ENCODE measurements around the gene ENTHD1. TPM values are rescaled to one million over a fixed set of nuclear protein-coding genes. Genes with fewer than 3 reads are reported as not detected.

Gene ENTHD1
- total RNA-seq, 1 experiment from 2014 or later, result not detected

- CTCF ChIA-PET, result no interaction called here
Measured at GRCh38 chr22:39765661-39766060, 127.9 kb downstream of the ENTHD1 start.

DNA sequence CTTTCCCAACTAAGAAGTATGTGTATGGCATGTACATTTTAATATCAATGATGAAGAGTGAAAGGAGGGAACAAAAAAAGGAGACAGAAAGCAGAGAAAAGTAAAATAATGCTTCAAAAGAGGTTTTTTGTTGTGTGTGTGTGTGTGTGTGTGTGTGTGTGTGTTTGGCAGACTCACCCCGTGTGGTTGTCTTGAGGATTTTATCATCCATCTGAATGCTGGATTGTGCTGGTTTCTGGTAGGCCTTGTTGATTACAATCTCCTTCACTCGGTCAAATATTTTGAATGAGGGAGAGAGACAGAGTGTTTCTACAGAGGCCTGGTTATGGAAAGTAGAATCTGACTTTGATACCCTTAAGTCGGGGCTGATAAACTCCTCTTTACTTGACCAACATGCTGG is 128.5 kb downstream of the ENTHD1 start:
- Mint-ChIP-seq H3K9me3 (ENCODE audit: unreplicated experiment) (peaks cover 9% of the 10 kb centered on the region), H3K4me1 (ENCODE audit: low read depth, unreplicated experiment) (no peaks in the 10 kb centered on the region), H3K27me3 (ENCODE audit: insufficient read depth, unreplicated experiment) (peaks cover 23% of the 10 kb centered on the region), H3K4me3 (ENCODE audit: unreplicated experiment) (no peak overlapping the region), H3K36me3 (ENCODE audit: insufficient read depth, unreplicated experiment) (no peaks in the 10 kb centered on the region), H3K27ac (ENCODE audit: unreplicated experiment) (no peak overlapping the region)
- H3K4me1 ChIP-seq, result no peaks in the 10 kb centered on the region
- H3K36me3 ChIP-seq (ENCODE audit: control insufficient read depth, insufficient read depth, low read length), result no peaks in the 10 kb centered on the region
- DNase-seq, result no peak
- TF ChIP-seq, protein P1, sequence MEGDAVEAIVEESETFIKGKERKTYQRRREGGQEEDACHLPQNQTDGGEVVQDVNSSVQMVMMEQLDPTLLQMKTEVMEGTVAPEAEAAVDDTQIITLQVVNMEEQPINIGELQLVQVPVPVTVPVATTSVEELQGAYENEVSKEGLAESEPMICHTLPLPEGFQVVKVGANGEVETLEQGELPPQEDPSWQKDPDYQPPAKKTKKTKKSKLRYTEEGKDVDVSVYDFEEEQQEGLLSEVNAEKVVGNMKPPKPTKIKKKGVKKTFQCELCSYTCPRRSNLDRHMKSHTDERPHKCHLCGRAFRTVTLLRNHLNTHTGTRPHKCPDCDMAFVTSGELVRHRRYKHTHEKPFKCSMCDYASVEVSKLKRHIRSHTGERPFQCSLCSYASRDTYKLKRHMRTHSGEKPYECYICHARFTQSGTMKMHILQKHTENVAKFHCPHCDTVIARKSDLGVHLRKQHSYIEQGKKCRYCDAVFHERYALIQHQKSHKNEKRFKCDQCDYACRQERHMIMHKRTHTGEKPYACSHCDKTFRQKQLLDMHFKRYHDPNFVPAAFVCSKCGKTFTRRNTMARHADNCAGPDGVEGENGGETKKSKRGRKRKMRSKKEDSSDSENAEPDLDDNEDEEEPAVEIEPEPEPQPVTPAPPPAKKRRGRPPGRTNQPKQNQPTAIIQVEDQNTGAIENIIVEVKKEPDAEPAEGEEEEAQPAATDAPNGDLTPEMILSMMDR (IDR thresholded peaks at IDR 0.05; ENCODE audit: insufficient read depth in 1 of 2, low read depth in 1 of 2, low read length in 1 of 2, severe bottlenecking in 1 of 2, unreplicated experiment in 1 of 2), result no peak
- no peak overlapping the region for H3K4me3 ChIP-seq (ENCODE audit: low read depth, low read length)
- intact Hi-C loops (cut with micrococcal nuclease; ENCODE audit: unreplicated experiment), result no loop called here
- ChIA-PET POLR2A (no interaction called here), CTCF (no interaction called here)
- no TSS peak for BruUV-seq (replicated peaks)
- H3K27me3 ChIP-seq (replicated peaks; ENCODE audit: control insufficient read depth, insufficient read depth, low read length), result no peaks in the 10 kb centered on the region
- no peaks in the 10 kb centered on the region for H3K9me3 ChIP-seq

More at GRCh38 chr22:39765661-39766060, 127.9 kb downstream of the ENTHD1 start:
- DNase-seq, result no peak
- Histone ChIP-seq H3K9me3 (no peaks in the 10 kb centered on the region), H3K4me3 (ENCODE audit: low read depth, low read length) (no peak overlapping the region), H3K27me3 (replicated peaks; ENCODE audit: control insufficient read depth, insufficient read depth, low read length) (no peaks in the 10 kb centered on the region), H3K4me1 (no peaks in the 10 kb centered on the region), H3K36me3 (ENCODE audit: control insufficient read depth, insufficient read depth, low read length) (no peaks in the 10 kb centered on the region)
- peaks cover 9% of the 10 kb centered on the region for H3K9me3 Mint-ChIP-seq (ENCODE audit: unreplicated experiment)
- intact Hi-C loops (cut with micrococcal nuclease; ENCODE audit: unreplicated experiment), result no loop called here
- no peaks in the 10 kb centered on the region for H3K36me3 Mint-ChIP-seq (ENCODE audit: insufficient read depth, unreplicated experiment)
- no TSS peak for BruUV-seq (replicated peaks)
- POLR2A ChIA-PET, result no interaction called here
- no peak overlapping the region for H3K4me3 Mint-ChIP-seq (ENCODE audit: unreplicated experiment)
- TF ChIP-seq, protein P1 (IDR thresholded peaks at IDR 0.05; ENCODE audit: insufficient read depth in 1 of 2, low read depth in 1 of 2, low read length in 1 of 2, severe bottlenecking in 1 of 2, unreplicated experiment in 1 of 2), result no peak
- H3K27ac Mint-ChIP-seq (ENCODE audit: unreplicated experiment), result no peak overlapping the region
- H3K4me1 Mint-ChIP-seq (ENCODE audit: low read depth, unreplicated experiment), result no peaks in the 10 kb centered on the region
- peaks cover 20% of the 10 kb centered on the region for H3K27me3 Mint-ChIP-seq (ENCODE audit: insufficient read depth, unreplicated experiment)

- Mint-ChIP-seq H3K27me3 (ENCODE audit: insufficient read depth, unreplicated experiment) (peaks cover 25% of the 10 kb centered on the region), H3K9me3 (ENCODE audit: unreplicated experiment) (peaks cover 9% of the 10 kb centered on the region), H3K27ac (ENCODE audit: unreplicated experiment) (no peak overlapping the region), H3K4me3 (ENCODE audit: unreplicated experiment) (no peak overlapping the region), H3K36me3 (ENCODE audit: insufficient read depth, unreplicated experiment) (no peaks in the 10 kb centered on the region), H3K4me1 (ENCODE audit: low read depth, unreplicated experiment) (no peaks in the 10 kb centered on the region)
- no TSS peak for BruUV-seq (replicated peaks)
- ChIA-PET CTCF (interaction anchor here (0.8 kb wide), 1 partner anchor 139 kb away, joined by 3 read pairs; no protein-coding TSS in a partner anchor), POLR2A (no interaction called here)
- TF ChIP-seq, protein P1 (IDR thresholded peaks at IDR 0.05; ENCODE audit: insufficient read depth in 1 of 2, low read depth in 1 of 2, low read length in 1 of 2, severe bottlenecking in 1 of 2, unreplicated experiment in 1 of 2), result no peak
- Histone ChIP-seq H3K9me3 (no peaks in the 10 kb centered on the region), H3K4me1 (no peaks in the 10 kb centered on the region), H3K36me3 (ENCODE audit: control insufficient read depth, insufficient read depth, low read length) (no peaks in the 10 kb centered on the region), H3K4me3 (ENCODE audit: low read depth, low read length) (no peak overlapping the region), H3K27me3 (replicated peaks; ENCODE audit: control insufficient read depth, insufficient read depth, low read length) (no peaks in the 10 kb centered on the region)
- intact Hi-C loops (cut with micrococcal nuclease; ENCODE audit: unreplicated experiment), result no loop called here
- DNase-seq, result no peak
Measured at GRCh38 chr22:39763276-39763675, 130.3 kb downstream of the ENTHD1 start.

Data from Caco-2 (cell line).